GM12873 (cell line): Measurements from ENCODE around the gene CYTL1.

Source experiments
- TF ChIP-seq, protein P1 (sequence below): IDR thresholded peaks from 2 replicates; pipeline ENCODE4 v1.5.1; 2012; ENCODE audit warnings: low read depth, mild to moderate bottlenecking, moderate library complexity, low read length, control low read depth; ENCODE audit not compliant: insufficient read depth; ENCODE audit errors: missing control alignments

The CYTL1 gene

GRCh38 chr4:5030927-5031326 lies 11.7 kb upstream of the CYTL1 start:
- TF ChIP-seq, protein P1, sequence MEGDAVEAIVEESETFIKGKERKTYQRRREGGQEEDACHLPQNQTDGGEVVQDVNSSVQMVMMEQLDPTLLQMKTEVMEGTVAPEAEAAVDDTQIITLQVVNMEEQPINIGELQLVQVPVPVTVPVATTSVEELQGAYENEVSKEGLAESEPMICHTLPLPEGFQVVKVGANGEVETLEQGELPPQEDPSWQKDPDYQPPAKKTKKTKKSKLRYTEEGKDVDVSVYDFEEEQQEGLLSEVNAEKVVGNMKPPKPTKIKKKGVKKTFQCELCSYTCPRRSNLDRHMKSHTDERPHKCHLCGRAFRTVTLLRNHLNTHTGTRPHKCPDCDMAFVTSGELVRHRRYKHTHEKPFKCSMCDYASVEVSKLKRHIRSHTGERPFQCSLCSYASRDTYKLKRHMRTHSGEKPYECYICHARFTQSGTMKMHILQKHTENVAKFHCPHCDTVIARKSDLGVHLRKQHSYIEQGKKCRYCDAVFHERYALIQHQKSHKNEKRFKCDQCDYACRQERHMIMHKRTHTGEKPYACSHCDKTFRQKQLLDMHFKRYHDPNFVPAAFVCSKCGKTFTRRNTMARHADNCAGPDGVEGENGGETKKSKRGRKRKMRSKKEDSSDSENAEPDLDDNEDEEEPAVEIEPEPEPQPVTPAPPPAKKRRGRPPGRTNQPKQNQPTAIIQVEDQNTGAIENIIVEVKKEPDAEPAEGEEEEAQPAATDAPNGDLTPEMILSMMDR = no peak

GRCh38 chr4:5030221-5030620 lies 11.0 kb upstream of the CYTL1 start:
- TF ChIP-seq, protein P1 = no peak

GRCh38 chr4:5029447-5029846 lies 10.2 kb upstream of the CYTL1 start:
- TF ChIP-seq, protein P1 = no peak

DNA sequence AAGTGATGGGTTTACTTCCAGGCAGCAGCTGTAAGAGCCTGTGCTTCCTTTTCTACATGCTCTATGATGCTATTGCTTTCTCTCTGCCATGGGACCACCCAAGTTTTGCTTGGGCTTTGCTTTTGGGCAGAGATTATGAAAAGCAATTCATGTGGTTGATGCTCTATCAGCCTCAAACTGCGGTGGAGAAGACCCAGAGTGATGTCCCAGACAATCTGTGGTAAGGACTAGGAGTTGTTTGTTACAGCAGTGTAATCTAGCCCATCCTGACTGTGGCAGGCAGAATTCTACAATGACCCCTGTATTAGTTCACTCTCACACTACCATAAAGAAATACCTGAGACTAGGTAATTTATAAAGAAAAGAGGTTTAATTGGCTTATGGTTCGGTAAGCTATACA lies 9.2 kb upstream of the CYTL1 start:
- TF ChIP-seq, protein P1 = no peak

DNA sequence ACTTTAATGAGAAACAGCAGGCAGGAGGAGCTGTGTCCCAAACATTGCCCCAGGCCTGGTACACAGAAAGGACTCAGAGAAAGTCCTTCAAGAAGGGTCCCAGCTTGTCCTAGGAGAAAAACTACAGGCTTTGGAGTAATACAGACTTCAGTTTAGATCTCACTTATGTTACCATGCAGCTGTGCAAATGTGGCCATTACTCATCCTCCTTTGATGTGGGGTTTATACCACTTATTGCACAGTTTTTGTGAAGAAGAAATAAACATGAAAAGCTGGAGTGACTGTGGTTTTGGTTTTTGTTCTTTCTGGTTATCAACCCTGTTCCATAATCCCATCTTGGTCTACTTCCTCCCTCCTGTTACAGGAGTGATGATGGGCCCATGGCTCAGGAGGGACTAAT lies 8.1 kb upstream of the CYTL1 start:
- TF ChIP-seq, protein P1 = no peak

- TF ChIP-seq, protein P1 = no peak
Measured at GRCh38 chr4:5026371-5026770, 7.1 kb upstream of the CYTL1 start.

GRCh38 chr4:5024673-5025072 lies 5.4 kb upstream of the CYTL1 start:
- TF ChIP-seq, protein P1 = no peak

- TF ChIP-seq, protein P1 = no peak
Measured at GRCh38 chr4:5021546-5021945, 2.3 kb upstream of the CYTL1 start.
